ENCODE measurements around the gene PLSCR4.
A peak's percentile ranks its signal among the peaks of the same experiment; 100 is the strongest.

PLSCR4 gene, protein sequence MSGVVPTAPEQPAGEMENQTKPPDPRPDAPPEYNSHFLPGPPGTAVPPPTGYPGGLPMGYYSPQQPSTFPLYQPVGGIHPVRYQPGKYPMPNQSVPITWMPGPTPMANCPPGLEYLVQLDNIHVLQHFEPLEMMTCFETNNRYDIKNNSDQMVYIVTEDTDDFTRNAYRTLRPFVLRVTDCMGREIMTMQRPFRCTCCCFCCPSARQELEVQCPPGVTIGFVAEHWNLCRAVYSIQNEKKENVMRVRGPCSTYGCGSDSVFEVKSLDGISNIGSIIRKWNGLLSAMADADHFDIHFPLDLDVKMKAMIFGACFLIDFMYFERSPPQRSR

GRCh38 chr3:146250449-146251382 is at the start of gene PLSCR4:
Gene PLSCR4, minus strand, starts transcription at chr3:146251105. Its CDS starts 29,034 bp downstream, at chr3:146222071.
- Histone ChIP-seq H3K4me3 (ENCODE audit: low read depth, low read length) (peak within 1 kb of the TSS; percentile 86), H3K36me3 (ENCODE audit: control insufficient read depth in 2 of 2, insufficient read depth in 1 of 2, low read length in 2 of 2) (no peaks in the 10 kb centered on the region), H3K27ac (ENCODE audit: extremely low read depth, low read depth, low read length) (peak within 1 kb of the TSS; percentile 29; the same call in 1 of the 2 replicates), H3K9me3 (ENCODE audit: control insufficient read depth, insufficient read depth, low read depth, low read length) (no peaks in the 10 kb centered on the region), H3K4me1 (ENCODE audit: control insufficient read depth, insufficient read depth, low read length) (no peaks in the 10 kb centered on the region)
- ChIA-PET POLR2A (no interaction called here), CTCF (no interaction called here)
- no peak for TF ChIP-seq MYNN (tag by site-specific recombination; IDR thresholded peaks at IDR 0.05; ENCODE audit: borderline replicate concordance)
- no peak for TF ChIP-seq ZNF670 (tag by site-specific recombination; IDR thresholded peaks at IDR 0.05; ENCODE audit: low read depth)
- 0 out of 2 replicates have a peak, but pooled peaks have one; percentile 60 for TF ChIP-seq HOXC10 (CRISPR knock-in tag; IDR thresholded peaks at IDR 0.05)
- TF ChIP-seq, protein P1, sequence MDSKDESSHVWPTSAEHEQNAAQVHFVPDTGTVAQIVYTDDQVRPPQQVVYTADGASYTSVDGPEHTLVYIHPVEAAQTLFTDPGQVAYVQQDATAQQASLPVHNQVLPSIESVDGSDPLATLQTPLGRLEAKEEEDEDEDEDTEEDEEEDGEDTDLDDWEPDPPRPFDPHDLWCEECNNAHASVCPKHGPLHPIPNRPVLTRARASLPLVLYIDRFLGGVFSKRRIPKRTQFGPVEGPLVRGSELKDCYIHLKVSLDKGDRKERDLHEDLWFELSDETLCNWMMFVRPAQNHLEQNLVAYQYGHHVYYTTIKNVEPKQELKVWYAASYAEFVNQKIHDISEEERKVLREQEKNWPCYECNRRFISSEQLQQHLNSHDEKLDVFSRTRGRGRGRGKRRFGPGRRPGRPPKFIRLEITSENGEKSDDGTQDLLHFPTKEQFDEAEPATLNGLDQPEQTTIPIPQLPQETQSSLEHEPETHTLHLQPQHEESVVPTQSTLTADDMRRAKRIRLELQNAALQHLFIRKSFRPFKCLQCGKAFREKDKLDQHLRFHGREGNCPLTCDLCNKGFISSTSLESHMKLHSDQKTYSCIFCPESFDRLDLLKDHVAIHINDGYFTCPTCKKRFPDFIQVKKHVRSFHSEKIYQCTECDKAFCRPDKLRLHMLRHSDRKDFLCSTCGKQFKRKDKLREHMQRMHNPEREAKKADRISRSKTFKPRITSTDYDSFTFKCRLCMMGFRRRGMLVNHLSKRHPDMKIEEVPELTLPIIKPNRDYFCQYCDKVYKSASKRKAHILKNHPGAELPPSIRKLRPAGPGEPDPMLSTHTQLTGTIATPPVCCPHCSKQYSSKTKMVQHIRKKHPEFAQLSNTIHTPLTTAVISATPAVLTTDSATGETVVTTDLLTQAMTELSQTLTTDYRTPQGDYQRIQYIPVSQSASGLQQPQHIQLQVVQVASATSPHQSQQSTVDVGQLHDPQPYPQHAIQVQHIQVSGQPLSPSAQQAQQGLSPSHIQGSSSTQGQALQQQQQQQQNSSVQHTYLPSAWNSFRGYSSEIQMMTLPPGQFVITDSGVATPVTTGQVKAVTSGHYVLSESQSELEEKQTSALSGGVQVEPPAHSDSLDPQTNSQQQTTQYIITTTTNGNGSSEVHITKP (tag by site-specific recombination; IDR thresholded peaks at IDR 0.05): peak; percentile 69
- TF ChIP-seq ZBTB20 (tag by site-specific recombination; IDR thresholded peaks at IDR 0.05): peak; percentile 82
- TF ChIP-seq KLF16 (tag by site-specific recombination; IDR thresholded peaks at IDR 0.05): 0 out of 2 replicates have a peak, but pooled peaks have one; percentile 21
- TF ChIP-seq GLIS1 (tag by site-specific recombination; IDR thresholded peaks at IDR 0.05): peak; percentile 50
- TF ChIP-seq ZBTB44 (tag by site-specific recombination; IDR thresholded peaks at IDR 0.05): no peak
- TF ChIP-seq ZNF223 (tag by site-specific recombination; IDR thresholded peaks at IDR 0.05): peak; percentile 43; the same call in 1 of the 2 replicates
- peak; percentile 94 for TF ChIP-seq ZBTB8A (tag by site-specific recombination; IDR thresholded peaks at IDR 0.05)
- TF ChIP-seq SP3 (tag by site-specific recombination; IDR thresholded peaks at IDR 0.05): peak; percentile 59
- TF ChIP-seq ZNF600 (tag by site-specific recombination; IDR thresholded peaks at IDR 0.05): 0 out of 2 replicates have a peak, but pooled peaks have one; percentile 10
- peak; percentile 33; the same call in 1 of the 2 replicates for TF ChIP-seq HIC1 (tag by site-specific recombination; IDR thresholded peaks at IDR 0.05)
- TF ChIP-seq ZFP41 (tag by site-specific recombination; IDR thresholded peaks at IDR 0.05; ENCODE audit: borderline replicate concordance): no peak
- TF ChIP-seq SP2 (tag by site-specific recombination; IDR thresholded peaks at IDR 0.05): peak; percentile 76
- peak; percentile 72 for TF ChIP-seq KLF1 (tag by site-specific recombination; IDR thresholded peaks at IDR 0.05)
- no peak for TF ChIP-seq ZNF266 (tag by site-specific recombination; IDR thresholded peaks at IDR 0.05; ENCODE audit: low read depth)
- TF ChIP-seq KLF9 (tag by site-specific recombination; IDR thresholded peaks at IDR 0.05; ENCODE audit: low read depth): peak; percentile 49; the same call in 1 of the 2 replicates
- TF ChIP-seq SCRT1 (tag by site-specific recombination; IDR thresholded peaks at IDR 0.05; ENCODE audit: borderline replicate concordance): no peak
- TF ChIP-seq ZFHX2 (tag by site-specific recombination; conservative IDR thresholded peaks at IDR 0.05): 0 out of 2 replicates have a peak, but pooled peaks have one; percentile 11
- TF ChIP-seq ZNF488 (tag by site-specific recombination; IDR thresholded peaks at IDR 0.05): no peak
- no peak for TF ChIP-seq ZNF560 (tag by site-specific recombination; IDR thresholded peaks at IDR 0.05; ENCODE audit: borderline replicate concordance)
- TF ChIP-seq SCRT2 (tag by site-specific recombination; IDR thresholded peaks at IDR 0.05): peak; percentile 81
- TF ChIP-seq, protein P2, sequence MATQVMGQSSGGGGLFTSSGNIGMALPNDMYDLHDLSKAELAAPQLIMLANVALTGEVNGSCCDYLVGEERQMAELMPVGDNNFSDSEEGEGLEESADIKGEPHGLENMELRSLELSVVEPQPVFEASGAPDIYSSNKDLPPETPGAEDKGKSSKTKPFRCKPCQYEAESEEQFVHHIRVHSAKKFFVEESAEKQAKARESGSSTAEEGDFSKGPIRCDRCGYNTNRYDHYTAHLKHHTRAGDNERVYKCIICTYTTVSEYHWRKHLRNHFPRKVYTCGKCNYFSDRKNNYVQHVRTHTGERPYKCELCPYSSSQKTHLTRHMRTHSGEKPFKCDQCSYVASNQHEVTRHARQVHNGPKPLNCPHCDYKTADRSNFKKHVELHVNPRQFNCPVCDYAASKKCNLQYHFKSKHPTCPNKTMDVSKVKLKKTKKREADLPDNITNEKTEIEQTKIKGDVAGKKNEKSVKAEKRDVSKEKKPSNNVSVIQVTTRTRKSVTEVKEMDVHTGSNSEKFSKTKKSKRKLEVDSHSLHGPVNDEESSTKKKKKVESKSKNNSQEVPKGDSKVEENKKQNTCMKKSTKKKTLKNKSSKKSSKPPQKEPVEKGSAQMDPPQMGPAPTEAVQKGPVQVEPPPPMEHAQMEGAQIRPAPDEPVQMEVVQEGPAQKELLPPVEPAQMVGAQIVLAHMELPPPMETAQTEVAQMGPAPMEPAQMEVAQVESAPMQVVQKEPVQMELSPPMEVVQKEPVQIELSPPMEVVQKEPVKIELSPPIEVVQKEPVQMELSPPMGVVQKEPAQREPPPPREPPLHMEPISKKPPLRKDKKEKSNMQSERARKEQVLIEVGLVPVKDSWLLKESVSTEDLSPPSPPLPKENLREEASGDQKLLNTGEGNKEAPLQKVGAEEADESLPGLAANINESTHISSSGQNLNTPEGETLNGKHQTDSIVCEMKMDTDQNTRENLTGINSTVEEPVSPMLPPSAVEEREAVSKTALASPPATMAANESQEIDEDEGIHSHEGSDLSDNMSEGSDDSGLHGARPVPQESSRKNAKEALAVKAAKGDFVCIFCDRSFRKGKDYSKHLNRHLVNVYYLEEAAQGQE (tag by site-specific recombination; IDR thresholded peaks at IDR 0.05): no peak
